K562 treated with DMSO at 1 percent for 48 hours (cell line): Measurements from ENCODE around the gene ACTR10. TPM values are rescaled to one million over a fixed set of nuclear protein-coding genes. Genes with fewer than 3 reads are reported as not detected.

Experiments
- total RNA-seq: library from RNA; unstranded; fragments of 300-600 nt; gene quantifications from 2 replicates; pipeline ENCODE4 v1.2.3, GENCODE V29; 2022; ENCODE audit warnings: low replicate concordance; ENCODE audit errors: extremely low read depth

Gene ACTR10
- total RNA-seq: not detected in 2 replicates

DNA sequence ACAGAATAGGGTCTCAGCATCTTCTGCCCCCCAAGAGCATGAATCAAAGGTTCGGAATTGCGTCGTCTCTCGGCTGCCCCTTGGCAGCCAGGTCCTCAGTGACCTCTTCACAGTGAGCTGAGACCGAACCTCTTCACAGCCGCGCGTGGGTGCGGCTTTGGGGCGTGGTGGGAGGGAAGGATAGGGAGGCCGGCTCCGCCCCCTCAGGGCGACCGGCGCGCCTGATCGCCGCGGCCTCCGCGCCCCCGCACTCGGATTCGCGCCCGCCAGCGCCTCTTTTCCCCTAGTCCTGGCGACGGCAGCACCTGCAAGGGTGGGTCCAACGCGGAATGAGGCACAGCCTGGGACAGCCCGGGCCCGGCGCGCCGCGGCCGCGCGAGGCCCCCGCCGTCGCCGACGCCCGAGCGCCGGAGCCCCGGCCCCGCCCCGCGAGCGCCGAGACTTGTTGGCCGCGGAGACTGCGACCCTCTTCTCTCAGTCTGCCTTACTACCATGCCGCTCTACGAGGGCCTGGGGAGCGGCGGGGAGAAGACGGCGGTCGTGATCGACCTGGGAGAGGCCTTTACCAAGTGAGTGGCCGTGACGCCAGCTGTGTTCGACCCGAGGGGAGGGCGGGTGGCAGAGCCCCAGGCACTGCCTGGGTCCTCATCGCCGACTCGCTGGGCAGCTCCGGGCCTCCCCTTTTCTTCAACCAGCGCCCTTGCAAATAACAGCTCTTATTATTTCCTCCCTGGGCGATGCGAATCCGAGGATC, at the start of gene ACTR10:
Gene ACTR10, plus strand, starts transcription at position 424 of the 754 bp plus-strand sequence. Its CDS starts 69 bp downstream, at position 493.

GRCh38 chr14:58152014-58152857, 47.7 kb upstream of the ACTR10 start, which contains the start of gene ARMH4:
ARMH4 (minus strand) TSS chr14:58152213; CDS start chr14:58139358, 12,855 bp downstream.

GRCh38 chr14:58244556-58245387, 44.8 kb downstream of the ACTR10 start, which contains the start of gene PSMA3:
PSMA3 (plus strand) TSS chr14:58244843; CDS start chr14:58244921, 78 bp downstream.

Other genes with a start within 250 kb of the ACTR10 start
- gene ARMH4, start 47.9 kb upstream of the ACTR10 start, total RNA-seq: not detected in 2 replicates
- gene PSMA3, start 44.7 kb downstream of the ACTR10 start, total RNA-seq: not detected in 2 replicates
- not detected in 2 replicates for gene ARID4A, start 98.4 kb downstream of the ACTR10 start, total RNA-seq
- gene TOMM20L, start 195.8 kb downstream of the ACTR10 start, total RNA-seq: not detected in 2 replicates
- gene TIMM9, start 227.4 kb downstream of the ACTR10 start, total RNA-seq: not detected in 2 replicates
- gene KIAA0586, start 227.6 kb downstream of the ACTR10 start, total RNA-seq: not detected in 2 replicates